ENCODE measurements around the gene CNNM3.

The CNNM3 gene

GRCh38 chr2:96806468-96807126 lies 9.5 kb upstream of the CNNM3 start:
- H3K9ac ChIP-seq: no peak overlapping the region
- peaks cover 50% of the 10 kb centered on the region for H3K36me3 ChIP-seq
- H3K4me3 ChIP-seq: no peak overlapping the region
- H4K20me1 ChIP-seq: no peaks in the 10 kb centered on the region
- H3K27me3 ChIP-seq: no peaks in the 10 kb centered on the region
- H3K9me3 ChIP-seq: no peaks in the 10 kb centered on the region; the same call in 1 of the 2 replicates
- no peak overlapping the region for H3K27ac ChIP-seq
- H3K4me2 ChIP-seq: peak overlapping the region; percentile 8; the same call in 1 of the 2 replicates
- TF ChIP-seq Cebpa-rat (IDR thresholded peaks at IDR 0.05): no peak
- peaks cover 24% of the 10 kb centered on the region for H3K4me1 ChIP-seq

GRCh38 chr2:96807127-96807471 lies 9.0 kb upstream of the CNNM3 start:
- H3K4me3 ChIP-seq: no peak overlapping the region
- H3K9me3 ChIP-seq: no peaks in the 10 kb centered on the region; the same call in 1 of the 2 replicates
- H3K9ac ChIP-seq: no peak overlapping the region
- no peak overlapping the region for H3K27ac ChIP-seq
- no peaks in the 10 kb centered on the region for H4K20me1 ChIP-seq
- no peak for TF ChIP-seq Cebpa-rat (IDR thresholded peaks at IDR 0.05)
- H3K4me2 ChIP-seq: no peak overlapping the region
- peaks cover 25% of the 10 kb centered on the region for H3K4me1 ChIP-seq
- H3K36me3 ChIP-seq: peaks cover 47% of the 10 kb centered on the region
- H3K27me3 ChIP-seq: no peaks in the 10 kb centered on the region

- H3K4me1 ChIP-seq: peaks cover 25% of the 10 kb centered on the region
- no peak overlapping the region for H3K4me2 ChIP-seq
- no peak overlapping the region for H3K27ac ChIP-seq
- H3K27me3 ChIP-seq: no peaks in the 10 kb centered on the region
- peaks cover 46% of the 10 kb centered on the region for H3K36me3 ChIP-seq
- TF ChIP-seq Cebpa-rat (IDR thresholded peaks at IDR 0.05): no peak
- H4K20me1 ChIP-seq: no peaks in the 10 kb centered on the region
- H3K9me3 ChIP-seq: no peaks in the 10 kb centered on the region; the same call in 1 of the 2 replicates
- H3K4me3 ChIP-seq: no peak overlapping the region
- H3K9ac ChIP-seq: no peak overlapping the region
These were observed 7.8 kb upstream of the CNNM3 start for GRCh38 chr2:96808176-96808837.

GRCh38 chr2:96809216-96809882 lies 6.7 kb upstream of the CNNM3 start:
- no peak overlapping the region for H3K4me2 ChIP-seq
- peaks cover 40% of the 10 kb centered on the region for H3K36me3 ChIP-seq
- no peaks in the 10 kb centered on the region; the same call in 1 of the 2 replicates for H3K9me3 ChIP-seq
- no peak for TF ChIP-seq Cebpa-rat (IDR thresholded peaks at IDR 0.05)
- H3K9ac ChIP-seq: no peak overlapping the region
- H3K4me3 ChIP-seq: no peak overlapping the region
- H4K20me1 ChIP-seq: no peaks in the 10 kb centered on the region
- peaks cover 25% of the 10 kb centered on the region for H3K4me1 ChIP-seq
- no peak overlapping the region for H3K27ac ChIP-seq
- no peaks in the 10 kb centered on the region for H3K27me3 ChIP-seq

GRCh38 chr2:96809951-96810782 lies 5.9 kb upstream of the CNNM3 start:
- Histone ChIP-seq H3K4me2 (no peak overlapping the region), H3K4me3 (no peak overlapping the region), H3K36me3 (peaks cover 35% of the 10 kb centered on the region), H3K27me3 (no peaks in the 10 kb centered on the region), H3K4me1 (peaks cover 28% of the 10 kb centered on the region), H3K9me3 (no peaks in the 10 kb centered on the region), H3K27ac (no peak overlapping the region), H4K20me1 (no peaks in the 10 kb centered on the region), H3K9ac (no peak overlapping the region)
- no peak for TF ChIP-seq Cebpa-rat (IDR thresholded peaks at IDR 0.05)

- Histone ChIP-seq H3K27ac (no peak overlapping the region), H3K27me3 (no peaks in the 10 kb centered on the region), H3K9ac (no peak overlapping the region), H3K4me1 (peaks cover 31% of the 10 kb centered on the region), H4K20me1 (no peaks in the 10 kb centered on the region), H3K36me3 (peaks cover 35% of the 10 kb centered on the region), H3K4me2 (no peak overlapping the region), H3K9me3 (no peaks in the 10 kb centered on the region), H3K4me3 (no peak overlapping the region)
- no peak for TF ChIP-seq Cebpa-rat (IDR thresholded peaks at IDR 0.05)
These were observed 5.3 kb upstream of the CNNM3 start for GRCh38 chr2:96810783-96811192.

- no peak overlapping the region for H3K4me3 ChIP-seq
- H3K9ac ChIP-seq: no peak overlapping the region
- no peaks in the 10 kb centered on the region for H3K9me3 ChIP-seq
- peaks cover 3% of the 10 kb centered on the region for H4K20me1 ChIP-seq
- H3K4me2 ChIP-seq: peak overlapping the region; percentile 39
- H3K4me1 ChIP-seq: peaks cover 22% of the 10 kb centered on the region
- no peak for TF ChIP-seq Cebpa-rat (IDR thresholded peaks at IDR 0.05)
- peaks cover 35% of the 10 kb centered on the region for H3K36me3 ChIP-seq
- H3K27ac ChIP-seq: no peak overlapping the region
- H3K27me3 ChIP-seq: no peaks in the 10 kb centered on the region
These were observed 4.2 kb upstream of the CNNM3 start for GRCh38 chr2:96811917-96812316.

GRCh38 chr2:96813656-96814055 lies 2.4 kb upstream of the CNNM3 start:
- Histone ChIP-seq H3K9me3 (no peaks in the 10 kb centered on the region), H3K4me3 (no peak overlapping the region), H3K27ac (no peak overlapping the region), H3K27me3 (no peaks in the 10 kb centered on the region), H3K9ac (no peak overlapping the region), H4K20me1 (peaks cover 20% of the 10 kb centered on the region), H3K4me1 (peaks cover 37% of the 10 kb centered on the region), H3K4me2 (no peak overlapping the region), H3K36me3 (peaks cover 31% of the 10 kb centered on the region)
- no peak for TF ChIP-seq Cebpa-rat (IDR thresholded peaks at IDR 0.05)

GRCh38 chr2:96815326-96816126 lies 542 bp upstream of the CNNM3 start:
- Histone ChIP-seq H3K9me3 (no peaks in the 10 kb centered on the region), H4K20me1 (peaks cover 39% of the 10 kb centered on the region), H3K27ac (no peak overlapping the region), H3K36me3 (peaks cover 23% of the 10 kb centered on the region), H3K4me1 (peaks cover 55% of the 10 kb centered on the region), H3K4me3 (peak overlapping the region; percentile 84), H3K9ac (peak overlapping the region; percentile 84), H3K27me3 (no peaks in the 10 kb centered on the region), H3K4me2 (peak overlapping the region; percentile 84)
- TF ChIP-seq Cebpa-rat (IDR thresholded peaks at IDR 0.05): no peak

Data from BLaER1 (cell line).